ENCODE measurements around the gene PCDHGB1. TPM values are rescaled to one million over a fixed set of nuclear protein-coding genes. Genes with fewer than 3 reads are reported as not detected.
"Not testable (repeated sequence)": the region's sequence is repeated elsewhere in the genome, so short reads cannot be mapped to it uniquely, and the experiment has no call there.

Gene PCDHGB1
- total RNA-seq, 1 donor from 2014 or later, result 2.0 TPM

GRCh38 chr5:141392429-141393198 is 42.7 kb downstream of the PCDHGB1 start, which contains the start of gene PCDHGA8:
TSS of gene PCDHGA8 (plus strand) at chr5:141392633. CDS start at chr5:141392814, 181 bp downstream.
- Mint-ChIP-seq H3K27ac (no peak within 1 kb of the TSS), H3K36me3 (peaks cover 53% of the 10 kb centered on the region), H3K9me3 (peaks cover 55% of the 10 kb centered on the region)

DNA sequence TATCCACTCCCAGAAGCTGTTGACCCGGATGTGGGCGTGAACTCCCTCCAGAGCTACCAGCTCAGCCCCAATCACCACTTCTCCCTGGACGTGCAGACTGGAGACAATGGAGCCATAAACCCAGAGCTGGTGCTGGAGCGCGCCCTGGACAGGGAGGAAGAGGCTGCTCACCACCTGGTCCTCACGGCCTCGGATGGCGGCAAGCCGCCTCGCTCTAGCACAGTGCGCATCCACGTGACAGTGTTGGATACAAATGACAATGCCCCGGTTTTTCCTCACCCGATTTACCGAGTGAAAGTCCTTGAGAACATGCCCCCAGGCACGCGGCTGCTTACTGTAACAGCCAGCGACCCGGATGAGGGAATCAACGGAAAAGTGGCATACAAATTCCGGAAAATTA is 43.4 kb downstream of the PCDHGB1 start:
- no peak for TF ChIP-seq CTCF (IDR thresholded peaks at IDR 0.05; ENCODE audit: unreplicated experiment)
- Mint-ChIP-seq H3K36me3 (peaks cover 52% of the 10 kb centered on the region), H3K4me3 (no peak overlapping the region), H3K9me3 (peaks cover 54% of the 10 kb centered on the region), H3K4me1 (no peaks in the 10 kb centered on the region), H3K27me3 (ENCODE audit: low read depth) (no peaks in the 10 kb centered on the region), H3K27ac (no peak overlapping the region)
- DNase-seq (ENCODE audit: low spot score in 2 of 2, unreplicated experiment in 2 of 2), result no peak

More at GRCh38 chr5:141392429-141393198, 42.7 kb downstream of the PCDHGB1 start, which contains the start of gene PCDHGA8:
- no peak for DNase-seq (ENCODE audit: low spot score in 2 of 2, unreplicated experiment in 2 of 2)
- no peaks in the 10 kb centered on the region for H3K4me1 Mint-ChIP-seq
- no peaks in the 10 kb centered on the region for H3K27me3 Mint-ChIP-seq (ENCODE audit: low read depth)
- no peak within 1 kb of the TSS for H3K4me3 Mint-ChIP-seq
- no peak for TF ChIP-seq CTCF (IDR thresholded peaks at IDR 0.05; ENCODE audit: unreplicated experiment)

- peaks cover 51% of the 10 kb centered on the region for H3K36me3 Mint-ChIP-seq
- not testable (repeated sequence) for H3K27me3 Mint-ChIP-seq (ENCODE audit: low read depth); H3K4me1 Mint-ChIP-seq; H3K27ac Mint-ChIP-seq; H3K4me3 Mint-ChIP-seq; DNase-seq (ENCODE audit: low spot score in 2 of 2, unreplicated experiment in 2 of 2)
- peaks cover 54% of the 10 kb centered on the region for H3K9me3 Mint-ChIP-seq
These were observed 44.7 kb downstream of the PCDHGB1 start for GRCh38 chr5:141394401-141395187.

DNA sequence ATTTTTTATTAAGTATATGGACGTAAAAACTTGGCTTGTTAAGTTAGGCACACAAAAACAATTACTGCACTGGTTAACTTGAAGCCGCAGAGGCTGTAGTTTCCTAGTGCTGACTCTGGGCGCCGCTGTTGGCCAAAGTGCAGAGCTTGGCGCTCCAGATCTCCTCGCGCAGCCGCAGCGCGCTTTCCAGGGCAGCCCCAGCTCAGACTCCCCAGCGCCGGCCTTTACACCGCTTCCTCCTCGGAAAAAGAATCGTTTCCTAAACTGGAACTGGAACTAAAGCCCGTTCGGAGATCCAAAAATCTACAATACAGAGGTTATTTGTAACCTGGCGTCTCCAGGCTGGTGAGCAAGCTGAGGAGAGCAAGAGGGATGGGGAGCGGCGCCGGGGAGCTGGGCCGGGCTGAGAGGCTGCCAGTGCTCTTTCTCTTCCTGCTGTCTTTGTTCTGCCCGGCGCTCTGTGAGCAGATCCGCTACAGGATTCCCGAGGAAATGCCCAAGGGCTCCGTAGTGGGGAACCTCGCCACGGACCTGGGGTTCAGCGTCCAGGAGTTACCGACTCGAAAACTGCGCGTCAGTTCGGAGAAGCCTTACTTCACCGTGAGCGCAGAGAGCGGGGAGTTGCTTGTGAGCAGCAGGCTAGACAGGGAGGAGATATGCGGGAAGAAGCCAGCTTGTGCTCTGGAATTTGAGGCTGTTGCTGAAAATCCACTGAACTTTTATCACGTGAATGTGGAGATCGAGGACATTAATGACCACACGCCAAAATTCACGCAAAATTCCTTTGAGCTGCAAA is 48.1 kb downstream of the PCDHGB1 start, which contains the start of gene PCDHGB5:
TSS of gene PCDHGB5 (plus strand) at position 192 of the 796 bp plus-strand sequence. CDS start at position 373, 181 bp downstream.
- H3K27me3 Mint-ChIP-seq (ENCODE audit: low read depth); H3K4me1 Mint-ChIP-seq; DNase-seq (ENCODE audit: low spot score in 2 of 2, unreplicated experiment in 2 of 2); H3K4me3 Mint-ChIP-seq; H3K27ac Mint-ChIP-seq: not testable (repeated sequence)
- Mint-ChIP-seq H3K9me3 (peaks cover 49% of the 10 kb centered on the region), H3K36me3 (peaks cover 47% of the 10 kb centered on the region)

- no peak overlapping the region for H3K4me3 Mint-ChIP-seq
- peaks cover 50% of the 10 kb centered on the region for H3K9me3 Mint-ChIP-seq
- TF ChIP-seq CTCF (IDR thresholded peaks at IDR 0.05; ENCODE audit: unreplicated experiment), result no peak
- no peak overlapping the region for H3K27ac Mint-ChIP-seq
- no peaks in the 10 kb centered on the region for H3K4me1 Mint-ChIP-seq
- no peaks in the 10 kb centered on the region for H3K27me3 Mint-ChIP-seq (ENCODE audit: low read depth)
- DNase-seq (ENCODE audit: low spot score in 2 of 2, unreplicated experiment in 2 of 2), result no peak
- peaks cover 46% of the 10 kb centered on the region for H3K36me3 Mint-ChIP-seq
These were observed 48.7 kb downstream of the PCDHGB1 start for GRCh38 chr5:141398608-141399007.

DNA sequence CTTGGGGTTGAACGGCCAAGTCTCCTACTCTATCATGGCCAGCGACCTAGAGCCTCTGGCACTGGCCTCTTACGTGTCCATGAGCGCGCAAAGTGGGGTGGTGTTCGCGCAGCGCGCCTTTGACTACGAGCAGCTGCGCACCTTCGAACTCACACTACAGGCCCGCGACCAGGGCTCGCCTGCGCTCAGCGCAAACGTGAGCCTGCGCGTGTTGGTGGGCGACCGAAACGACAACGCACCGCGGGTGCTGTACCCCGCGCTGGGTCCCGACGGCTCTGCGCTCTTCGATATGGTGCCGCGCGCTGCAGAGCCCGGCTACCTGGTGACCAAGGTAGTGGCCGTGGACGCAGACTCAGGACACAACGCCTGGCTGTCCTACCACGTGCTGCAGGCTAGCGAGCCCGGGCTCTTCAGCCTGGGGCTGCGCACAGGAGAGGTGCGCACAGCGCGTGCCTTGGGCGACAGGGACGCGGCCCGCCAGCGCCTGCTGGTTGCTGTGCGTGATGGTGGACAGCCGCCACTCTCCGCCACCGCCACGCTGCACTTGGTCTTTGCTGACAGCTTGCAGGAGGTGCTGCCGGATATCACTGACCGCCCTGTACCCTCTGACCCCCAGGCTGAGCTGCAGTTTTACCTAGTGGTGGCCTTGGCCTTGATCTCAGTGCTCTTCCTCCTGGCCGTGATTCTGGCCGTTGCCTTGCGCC is 49.8 kb downstream of the PCDHGB1 start:
- no peak overlapping the region for H3K27ac Mint-ChIP-seq
- peaks cover 48% of the 10 kb centered on the region for H3K36me3 Mint-ChIP-seq
- no peak for DNase-seq (ENCODE audit: low spot score in 2 of 2, unreplicated experiment in 2 of 2)
- H3K27me3 Mint-ChIP-seq (ENCODE audit: low read depth), result no peaks in the 10 kb centered on the region
- H3K9me3 Mint-ChIP-seq, result peaks cover 51% of the 10 kb centered on the region
- TF ChIP-seq CTCF (IDR thresholded peaks at IDR 0.05; ENCODE audit: unreplicated experiment), result no peak
- H3K4me3 Mint-ChIP-seq, result no peak overlapping the region
- no peaks in the 10 kb centered on the region for H3K4me1 Mint-ChIP-seq

Data from mesothelial cell of epicardium (in vitro differentiated cells).